ENCODE measurements around the gene OGDH.

DNA sequence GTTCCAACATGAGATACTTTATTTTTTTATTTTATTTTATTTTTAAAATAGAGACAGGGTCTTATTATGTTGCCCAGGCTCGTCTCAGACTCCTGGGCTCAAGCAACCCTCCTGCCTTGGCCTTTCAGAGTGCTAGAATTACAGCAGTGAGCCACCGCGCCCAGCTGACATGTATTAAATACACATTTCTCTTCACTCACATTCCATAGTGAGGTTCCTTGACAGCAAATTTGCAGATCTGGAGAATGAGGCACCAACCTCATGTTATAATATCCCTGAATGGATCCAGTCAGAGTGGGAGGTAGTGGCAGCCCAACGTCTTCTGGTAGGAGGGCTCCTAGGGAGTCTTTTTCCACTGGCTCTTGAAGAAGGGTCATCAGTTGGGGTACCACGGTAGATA is 46.1 kb downstream of the OGDH start:
- TF ChIP-seq EZH2 (IDR thresholded peaks at IDR 0.05) = no peak
- TF ChIP-seq POLR2AphosphoS5 (IDR thresholded peaks at IDR 0.05; ENCODE audit: borderline replicate concordance, low read depth, low read length) = no peak
